H9 (cell line): ENCODE results near the gene MUC5AC. TPM values are rescaled to one million over a fixed set of nuclear protein-coding genes. Genes with fewer than 3 reads are reported as not detected.
A peak's percentile ranks its signal among the peaks of the same experiment; 100 is the strongest.

Source experiments
- DNase-seq: peaks from one replicate; pipeline ENCODE4 v3.0.0-alpha.2; 2017
- H2AFZ ChIP-seq: one replicate; pipeline ENCODE4 v1.6.1; 2013; ENCODE audit warnings: mild to moderate bottlenecking, low read length, control low read depth, moderate library complexity
- H2AK5ac ChIP-seq: 2 replicates; pipeline ENCODE4 v1.6.1; 2013; ENCODE audit warnings: low read length, control low read depth, mixed read lengths; ENCODE audit not compliant: insufficient read length
- H2BK120ac ChIP-seq: one replicate; pipeline ENCODE4 v1.6.1; 2013; ENCODE audit warnings: low read depth, mild to moderate bottlenecking, low read length, control low read depth, inconsistent platforms; ENCODE audit not compliant: poor library complexity, severe bottlenecking
- H2BK12ac ChIP-seq: 2 replicates; pipeline ENCODE4 v1.6.1; 2013; ENCODE audit warnings: low read length, control low read depth, mixed read lengths, low read depth; ENCODE audit not compliant: insufficient read length
- H2BK15ac ChIP-seq: 2 replicates; pipeline ENCODE4 v1.6.1; 2013; ENCODE audit warnings: low read depth, low read length, control low read depth
- H2BK20ac ChIP-seq: one replicate; pipeline ENCODE4 v1.6.1; 2013; ENCODE audit warnings: low read depth, mild to moderate bottlenecking, low read length, control low read depth, inconsistent platforms; ENCODE audit not compliant: poor library complexity, severe bottlenecking
- H2BK5ac ChIP-seq: 2 replicates; pipeline ENCODE4 v1.6.1; 2013; ENCODE audit warnings: low read length, control low read depth, mixed read lengths; ENCODE audit not compliant: insufficient read length
- H3K14ac ChIP-seq: 2 replicates; pipeline ENCODE4 v1.6.1; 2013; ENCODE audit warnings: low read length, control low read depth; ENCODE audit not compliant: insufficient read depth
- H3K18ac ChIP-seq: 2 replicates; pipeline ENCODE4 v1.6.1; 2013; ENCODE audit warnings: low read depth, mild to moderate bottlenecking, mixed read lengths, low read length, control low read depth; ENCODE audit not compliant: insufficient read length
- H3K23ac ChIP-seq: 2 replicates; pipeline ENCODE4 v1.6.1; 2013; ENCODE audit warnings: low read length, control low read depth, mixed read lengths, low read depth; ENCODE audit not compliant: insufficient read length
- H3K23me2 ChIP-seq: 2 replicates; pipeline ENCODE4 v1.6.1; 2013; ENCODE audit warnings: low read depth, mild to moderate bottlenecking, mixed read lengths, low read length, control low read depth; ENCODE audit not compliant: insufficient read length, poor library complexity, severe bottlenecking
- H3K27ac ChIP-seq: 2 replicates; pipeline ENCODE4 v1.5.1; 2013; ENCODE audit warnings: low read length, control low read depth, mixed read lengths, low read depth; ENCODE audit not compliant: insufficient read length
- H3K27me3 ChIP-seq: 2 replicates; pipeline ENCODE4 v1.6.1; 2013; ENCODE audit warnings: low read length, control low read depth, inconsistent platforms; ENCODE audit not compliant: insufficient read depth
- H3K4ac ChIP-seq: 2 replicates; pipeline ENCODE4 v1.6.1; 2013; ENCODE audit warnings: low read depth, mild to moderate bottlenecking, control low read depth, inconsistent platforms, low read length, moderate library complexity
- H3K4me1 ChIP-seq: 2 replicates; pipeline ENCODE4 v1.6.1; 2013; ENCODE audit warnings: low read length, control low read depth, inconsistent platforms; ENCODE audit not compliant: insufficient read depth
- H3K4me2 ChIP-seq: 2 replicates; pipeline ENCODE4 v1.6.1; 2013; ENCODE audit warnings: low read length, control low read depth, mixed read lengths; ENCODE audit not compliant: insufficient read length, insufficient read depth
- H3K56ac ChIP-seq: 2 replicates; pipeline ENCODE4 v1.6.1; 2013; ENCODE audit warnings: low read depth, mild to moderate bottlenecking, mixed read lengths, low read length, control low read depth; ENCODE audit not compliant: insufficient read length
- H3K79me1 ChIP-seq: 2 replicates; pipeline ENCODE4 v1.6.1; 2013; ENCODE audit warnings: low read depth, mild to moderate bottlenecking, moderate library complexity, low read length, control low read depth, inconsistent platforms; ENCODE audit not compliant: insufficient read depth, poor library complexity, severe bottlenecking
- H3K79me2 ChIP-seq: 2 replicates; pipeline ENCODE4 v1.6.1; 2013; ENCODE audit warnings: low read length, control low read depth, inconsistent platforms; ENCODE audit not compliant: insufficient read depth
- H3K9ac ChIP-seq: 2 replicates; pipeline ENCODE4 v1.6.1; 2013; ENCODE audit warnings: low read length, control low read depth, mixed read lengths; ENCODE audit not compliant: insufficient read length; ENCODE audit errors: extremely low read depth
- H3K9me3 ChIP-seq: one replicate; pipeline ENCODE4 v1.6.1; 2013; ENCODE audit warnings: low read depth, low read length, inconsistent platforms; ENCODE audit not compliant: control insufficient read depth
- H3T11ph ChIP-seq: one replicate; pipeline ENCODE4 v1.6.1; 2013; ENCODE audit warnings: mild to moderate bottlenecking, low read length, control low read depth, inconsistent platforms
- H4K20me1 ChIP-seq: one replicate; pipeline ENCODE4 v1.6.1; 2013; ENCODE audit not compliant: control insufficient read depth, insufficient read length, insufficient read depth
- H4K5ac ChIP-seq: 2 replicates; pipeline ENCODE4 v1.6.1; 2013; ENCODE audit warnings: low read depth, mild to moderate bottlenecking, mixed read lengths, low read length, control low read depth; ENCODE audit not compliant: insufficient read length
- H4K8ac ChIP-seq: replicated peaks from 2 replicates; pipeline ENCODE4 v1.6.1; 2013; ENCODE audit warnings: low read length, control low read depth, mixed read lengths, low read depth; ENCODE audit not compliant: insufficient read length
- H4K91ac ChIP-seq: 2 replicates; pipeline ENCODE4 v1.6.1; 2013; ENCODE audit warnings: low read depth, mild to moderate bottlenecking, moderate library complexity, mixed read lengths, low read length, control low read depth; ENCODE audit not compliant: insufficient read length
- H3K27ac Mint-ChIP-seq, 3 experiments: 2 replicates in 2 of 3; 3 replicates in 1 of 3; pipeline ENCODE4 v1.8.0; 2020 to 2021; ENCODE audit warnings: mixed read lengths in 3 of 3, mild to moderate bottlenecking in 1 of 3, moderate library complexity in 1 of 3
- H3K27me3 Mint-ChIP-seq: 2 replicates; pipeline ENCODE4 v1.8.0; 2021; ENCODE audit warnings: low read depth, mild to moderate bottlenecking, moderate library complexity, mixed read lengths
- H3K36me3 Mint-ChIP-seq, 3 experiments: 2 replicates in 2 of 3; 3 replicates in 1 of 3; pipeline ENCODE4 v1.8.0; 2020 to 2021; ENCODE audit warnings: low read depth in 3 of 3, mixed read lengths in 3 of 3; ENCODE audit not compliant: insufficient read depth in 1 of 3
- H3K4me1 Mint-ChIP-seq, 2 experiments: 2 replicates each; pipeline ENCODE4 v1.8.0; 2020; ENCODE audit warnings: mixed read lengths in 2 of 2
- H3K4me3 Mint-ChIP-seq, 2 experiments: 2 replicates in 1 of 2; 3 replicates in 1 of 2; pipeline ENCODE4 v1.8.0; 2020 to 2021; ENCODE audit warnings: mild to moderate bottlenecking in 2 of 2, mixed read lengths in 2 of 2, moderate library complexity in 1 of 2
- H3K9me3 Mint-ChIP-seq, 2 experiments: 2 replicates in 1 of 2; 3 replicates in 1 of 2; pipeline ENCODE4 v1.8.0; 2020; ENCODE audit warnings: mild to moderate bottlenecking in 2 of 2, mixed read lengths in 2 of 2, moderate library complexity in 1 of 2
- CTCF ChIP-seq: fragments of 200-600 bp; sonication (generic); conservative IDR thresholded peaks from 3 replicates; pipeline ENCODE4 v1.8.0; 2021; ENCODE audit warnings: antibody characterized with exemption, mild to moderate bottlenecking
- WGBS: extraction: QIAGEN DNeasy Blood & Tissue Kit; methylation state at CpG from one replicate; pipeline ENCODE4 v1.1.7; 2013; ENCODE audit warnings: missing lambda C conversion rate, low lambda C conversion rate, mixed read lengths; ENCODE audit not compliant: insufficient read length; ENCODE audit errors: extremely low coverage; 5-methylcytosine and 5-hydroxymethylcytosine counted together
- total RNA-seq: library from RNA; stranded (reverse); gene quantifications from 2 replicates; pipeline ENCODE4 v1.2.1, GENCODE V29; 2021

The MUC5AC gene
- total RNA-seq, 1 experiment from 2014 or later, result not detected

- H4K91ac ChIP-seq, result no peak overlapping the region
- peaks cover 4% of the 10 kb centered on the region for H3K23me2 ChIP-seq
- H2BK20ac ChIP-seq, result no peak overlapping the region
- H3K36me3 Mint-ChIP-seq, result no peaks in the 10 kb centered on the region
- no peak overlapping the region for H3K27ac ChIP-seq
- H3T11ph ChIP-seq, result no peak overlapping the region
- H3K79me1 ChIP-seq, result no peaks in the 10 kb centered on the region
- no peak overlapping the region; the same call in 1 of the 2 replicates for H3K14ac ChIP-seq
- H3K4me1 ChIP-seq, result no peaks in the 10 kb centered on the region
- H4K20me1 ChIP-seq, result no peaks in the 10 kb centered on the region
- no peak overlapping the region for H3K4me2 ChIP-seq
- no peaks in the 10 kb centered on the region for H3K27me3 ChIP-seq
- DNase-seq, result peak; percentile 54
- H3K79me2 ChIP-seq, result no peaks in the 10 kb centered on the region
- H2AFZ ChIP-seq, result no peak overlapping the region
- WGBS, result no CpG with 5 or more reads among the region's 33 CpGs
- no peak overlapping the region for H4K8ac ChIP-seq
- no peaks in the 10 kb centered on the region for H3K9me3 ChIP-seq
- no peak overlapping the region for H3K4me3 Mint-ChIP-seq
- H2BK12ac ChIP-seq, result no peak overlapping the region
- H3K4ac ChIP-seq, result no peak overlapping the region
- no peak overlapping the region for H3K18ac ChIP-seq
- no peak overlapping the region for H3K27ac Mint-ChIP-seq
- no peak overlapping the region for H3K9ac ChIP-seq
- H2AK5ac ChIP-seq, result no peak overlapping the region
- peaks cover 4% of the 10 kb centered on the region for H3K27me3 Mint-ChIP-seq
- TF ChIP-seq CTCF, result peak; percentile 52
- H3K56ac ChIP-seq, result no peak overlapping the region
- no peak overlapping the region for H2BK5ac ChIP-seq
- no peaks in the 10 kb centered on the region for H3K4me1 Mint-ChIP-seq
- no peak overlapping the region for H4K5ac ChIP-seq
- no peak overlapping the region for H3K23ac ChIP-seq
- peaks cover 1 to 8% of the 10 kb centered on the region in 2 experiments; a peak in 2 of 5 replicates for H3K9me3 Mint-ChIP-seq
- no peak overlapping the region for H2BK120ac ChIP-seq
- H2BK15ac ChIP-seq, result no peak overlapping the region
Observed at GRCh38 chr11:1197886-1198560, 40.3 kb downstream of the MUC5AC start.
